ENCODE measurements around the gene PTPN22. TPM values are rescaled to one million over a fixed set of nuclear protein-coding genes. Genes with fewer than 3 reads are reported as not detected.
A peak's percentile ranks its signal among the peaks of the same experiment; 100 is the strongest.

Gene PTPN22
- total and polyA plus RNA-seq, 9 of the 15 experiments (the other 6 are each of a cell fraction or from before 2014, with no cell fraction given), result 0.45 to 4.6 (median 1.1) TPM

DNA sequence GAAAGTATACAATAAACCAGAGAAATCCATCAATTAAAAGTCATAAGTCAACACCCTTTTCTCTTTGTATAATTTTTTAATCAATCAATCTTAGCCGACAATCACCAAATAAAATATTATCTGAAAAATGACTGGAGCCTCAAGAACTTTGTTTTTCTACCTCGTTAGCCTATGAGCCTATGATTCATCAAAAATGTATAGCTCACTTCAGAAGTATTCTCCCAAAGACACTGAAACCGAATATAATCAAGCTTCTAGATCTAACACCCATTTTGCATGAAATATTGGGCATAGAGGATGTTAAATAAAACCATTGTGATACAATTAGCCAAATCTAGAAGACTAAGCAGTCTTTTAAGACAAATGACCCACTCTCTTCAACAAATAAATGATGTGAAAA, 41.5 kb downstream of the PTPN22 start:
- in situ Hi-C loops (cut with MboI), result no loop called here
- H3K9ac ChIP-seq (ENCODE audit: insufficient read depth in 1 of 2, low read depth in 2 of 2, low read length in 2 of 2), result no peak overlapping the region
- BruUV-seq (replicated peaks), result no TSS peak
- H3K27me3 ChIP-seq (ENCODE audit: control insufficient read depth in 2 of 2, insufficient read depth in 2 of 2, low read length in 2 of 2), result no peaks in the 10 kb centered on the region
- DNase-seq (ENCODE audit: extremely low read depth in 1 of 4, low spot score in 3 of 4) (no peak), FAIRE-seq (peak; percentile 15), ATAC-seq (no peak)
- H3K27ac ChIP-seq (ENCODE audit: extremely low read depth, low read depth, low read length), result no peak overlapping the region
- H3K4me1 ChIP-seq (replicated peaks in 1 of 2; ENCODE audit: control insufficient read depth in 2 of 2, insufficient read depth in 2 of 2, low read length in 2 of 2), result no peaks in the 10 kb centered on the region
- ChIA-PET CTCF (ENCODE audit: low intra/inter-chr PET ratio) (interaction anchor here (0.7 to 0.8 kb wide), 2 partner anchors 71 to 75 kb away, joined by 3 read pairs; partner anchors contain the start of gene AP4B1), POLR2A (interaction anchor here (0.6 to 1.3 kb wide), 3 partner anchors 11 to 149 kb away, joined by 3 to 4 read pairs (median 4); partner anchors contain the start of gene OLFML3)
- intact Hi-C loops (cut with micrococcal nuclease), result no loop called here
- no peaks in the 10 kb centered on the region for H3K79me2 ChIP-seq (ENCODE audit: control insufficient read depth, insufficient read depth, low read length)
- H3K4me3 ChIP-seq, result no peak overlapping the region
- H3K36me3 ChIP-seq (ENCODE audit: control insufficient read depth, insufficient read depth, low read length), result no peaks in the 10 kb centered on the region
- H4K20me1 ChIP-seq (replicated peaks; ENCODE audit: control insufficient read depth, insufficient read depth, low read length), result no peaks in the 10 kb centered on the region
- H3K9me3 ChIP-seq (replicated peaks; ENCODE audit: control insufficient read depth, insufficient read depth, low read depth, low read length), result no peaks in the 10 kb centered on the region
- 18% methylated on average over 3 of the region's 3 CpGs for WGBS (ENCODE audit: insufficient coverage, low coverage, missing lambda C conversion rate)
- peak overlapping the region; percentile 9; the same call in 1 of the 2 replicates for H2AFZ ChIP-seq (ENCODE audit: low read depth, low read length)
- H3K4me2 ChIP-seq (ENCODE audit: insufficient read depth, low read length), result no peak overlapping the region
- H3K9me1 ChIP-seq (ENCODE audit: control insufficient read depth, insufficient read depth, low read length), result no peaks in the 10 kb centered on the region
- TF ChIP-seq, protein P1, sequence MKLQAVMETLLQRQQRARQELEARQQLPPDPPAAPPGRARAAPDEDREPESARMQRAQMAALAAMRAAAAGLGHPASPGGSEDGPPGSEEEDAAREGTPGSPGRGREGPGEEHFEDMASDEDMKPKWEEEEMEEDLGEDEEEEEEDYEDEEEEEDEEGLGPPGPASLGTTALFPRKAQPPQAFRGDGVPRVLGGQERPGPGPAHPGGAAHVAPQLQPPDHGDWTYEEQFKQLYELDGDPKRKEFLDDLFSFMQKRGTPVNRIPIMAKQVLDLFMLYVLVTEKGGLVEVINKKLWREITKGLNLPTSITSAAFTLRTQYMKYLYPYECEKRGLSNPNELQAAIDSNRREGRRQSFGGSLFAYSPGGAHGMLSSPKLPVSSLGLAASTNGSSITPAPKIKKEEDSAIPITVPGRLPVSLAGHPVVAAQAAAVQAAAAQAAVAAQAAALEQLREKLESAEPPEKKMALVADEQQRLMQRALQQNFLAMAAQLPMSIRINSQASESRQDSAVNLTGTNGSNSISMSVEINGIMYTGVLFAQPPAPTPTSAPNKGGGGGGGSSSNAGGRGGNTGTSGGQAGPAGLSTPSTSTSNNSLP (IDR thresholded peaks at IDR 0.05; ENCODE audit: borderline replicate concordance, low read depth, low read length), result 0 out of 2 replicates have a peak, but pooled peaks have one; percentile 25
- TF ChIP-seq, protein P2, sequence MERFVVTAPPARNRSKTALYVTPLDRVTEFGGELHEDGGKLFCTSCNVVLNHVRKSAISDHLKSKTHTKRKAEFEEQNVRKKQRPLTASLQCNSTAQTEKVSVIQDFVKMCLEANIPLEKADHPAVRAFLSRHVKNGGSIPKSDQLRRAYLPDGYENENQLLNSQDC (CRISPR knock-in tag; IDR thresholded peaks at IDR 0.05), result no peak
- TF ChIP-seq ZNF175 (CRISPR knock-in tag; IDR thresholded peaks at IDR 0.05; ENCODE audit: low read depth), result no peak
- no peak for TF ChIP-seq TBL1XR1 (IDR thresholded peaks at IDR 0.05; ENCODE audit: low read length in 2 of 2)
- TF ChIP-seq RAD51 (IDR thresholded peaks at IDR 0.05; ENCODE audit: borderline replicate concordance, low read depth), result no peak
- TF ChIP-seq NFE2 (IDR thresholded peaks at IDR 0.05; ENCODE audit: low read depth), result peak; percentile 55; the same call in 1 of the 2 replicates
- TF ChIP-seq, protein P3, sequence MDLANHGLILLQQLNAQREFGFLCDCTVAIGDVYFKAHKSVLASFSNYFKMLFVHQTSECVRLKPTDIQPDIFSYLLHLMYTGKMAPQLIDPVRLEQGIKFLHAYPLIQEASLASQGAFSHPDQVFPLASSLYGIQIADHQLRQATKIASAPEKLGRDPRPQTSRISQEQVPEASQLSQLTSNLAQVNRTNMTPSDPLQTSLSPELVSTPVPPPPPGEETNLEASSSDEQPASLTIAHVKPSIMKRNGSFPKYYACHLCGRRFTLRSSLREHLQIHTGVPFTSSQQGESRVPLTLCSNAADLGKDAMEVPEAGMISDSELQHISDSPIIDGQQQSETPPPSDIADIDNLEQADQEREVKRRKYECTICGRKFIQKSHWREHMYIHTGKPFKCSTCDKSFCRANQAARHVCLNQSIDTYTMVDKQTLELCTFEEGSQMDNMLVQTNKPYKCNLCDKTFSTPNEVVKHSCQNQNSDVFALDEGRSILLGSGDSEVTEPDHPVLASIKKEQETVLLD (IDR thresholded peaks at IDR 0.05), result no peak
- no peak for TF ChIP-seq MTF1 (CRISPR knock-in tag; IDR thresholded peaks at IDR 0.05; ENCODE audit: borderline replicate concordance)
- TF ChIP-seq E2F3 (CRISPR knock-in tag; IDR thresholded peaks at IDR 0.05), result no peak
- TF ChIP-seq C11orf30 (IDR thresholded peaks at IDR 0.05; ENCODE audit: low read depth), result peak; percentile 33; the same call in 1 of the 2 replicates
- no peak for TF ChIP-seq MCM3 (IDR thresholded peaks at IDR 0.05)
- TF ChIP-seq ZKSCAN3 (CRISPR knock-in tag; IDR thresholded peaks at IDR 0.05), result no peak
- TF ChIP-seq, protein P4, sequence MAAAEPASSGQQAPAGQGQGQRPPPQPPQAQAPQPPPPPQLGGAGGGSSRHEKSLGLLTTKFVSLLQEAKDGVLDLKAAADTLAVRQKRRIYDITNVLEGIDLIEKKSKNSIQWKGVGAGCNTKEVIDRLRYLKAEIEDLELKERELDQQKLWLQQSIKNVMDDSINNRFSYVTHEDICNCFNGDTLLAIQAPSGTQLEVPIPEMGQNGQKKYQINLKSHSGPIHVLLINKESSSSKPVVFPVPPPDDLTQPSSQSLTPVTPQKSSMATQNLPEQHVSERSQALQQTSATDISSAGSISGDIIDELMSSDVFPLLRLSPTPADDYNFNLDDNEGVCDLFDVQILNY (CRISPR knock-in tag; IDR thresholded peaks at IDR 0.05), result no peak
- TF ChIP-seq TRIM24 (IDR thresholded peaks at IDR 0.05), result no peak
- TF ChIP-seq SIX5 (IDR thresholded peaks at IDR 0.05; ENCODE audit: borderline replicate concordance in 1 of 2, insufficient read depth in 1 of 2, low read depth in 1 of 2, low read length in 2 of 2), result no peak
- TF ChIP-seq, protein P5, sequence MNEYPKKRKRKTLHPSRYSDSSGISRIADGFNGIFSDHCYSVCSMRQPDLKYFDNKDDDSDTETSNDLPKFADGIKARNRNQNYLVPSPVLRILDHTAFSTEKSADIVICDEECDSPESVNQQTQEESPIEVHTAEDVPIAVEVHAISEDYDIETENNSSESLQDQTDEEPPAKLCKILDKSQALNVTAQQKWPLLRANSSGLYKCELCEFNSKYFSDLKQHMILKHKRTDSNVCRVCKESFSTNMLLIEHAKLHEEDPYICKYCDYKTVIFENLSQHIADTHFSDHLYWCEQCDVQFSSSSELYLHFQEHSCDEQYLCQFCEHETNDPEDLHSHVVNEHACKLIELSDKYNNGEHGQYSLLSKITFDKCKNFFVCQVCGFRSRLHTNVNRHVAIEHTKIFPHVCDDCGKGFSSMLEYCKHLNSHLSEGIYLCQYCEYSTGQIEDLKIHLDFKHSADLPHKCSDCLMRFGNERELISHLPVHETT (CRISPR knock-in tag; conservative IDR thresholded peaks at IDR 0.05 in 1 of 2, IDR thresholded peaks at IDR 0.05 in 1 of 2), result no peak
- TF ChIP-seq ELF4 (CRISPR knock-in tag; IDR thresholded peaks at IDR 0.05), result no peak

All from K562 (cell line).